ENCODE measurements around the gene ST6GALNAC3.

The ST6GALNAC3 gene

GRCh38 chr1:76669131-76669530 is 594.6 kb downstream of the ST6GALNAC3 start:
- H3K9ac ChIP-seq (ENCODE audit: low read depth, low read length, poor library complexity, severe bottlenecking): no peak overlapping the region
- no peaks in the 10 kb centered on the region for H4K20me1 ChIP-seq (ENCODE audit: insufficient read depth, low read length, poor library complexity, severe bottlenecking)
- no peaks in the 10 kb centered on the region for H3K9me3 ChIP-seq (ENCODE audit: insufficient read depth, low read depth, low read length)
- H3K79me2 ChIP-seq (ENCODE audit: insufficient read depth, low read length): no peaks in the 10 kb centered on the region
- H3K36me3 ChIP-seq (ENCODE audit: insufficient read depth, low read length): no peaks in the 10 kb centered on the region
- no peaks in the 10 kb centered on the region for H3K4me1 ChIP-seq (ENCODE audit: insufficient read depth, low read length, poor library complexity, severe bottlenecking)
- no peaks in the 10 kb centered on the region for H3K9me2 ChIP-seq (replicated peaks; ENCODE audit: low read depth, low read length)
- H2AFZ ChIP-seq (ENCODE audit: low read length): no peak overlapping the region
- no peak overlapping the region for H3K4me3 ChIP-seq (ENCODE audit: low read length, poor library complexity, severe bottlenecking)
- no peaks in the 10 kb centered on the region for H3K27me3 ChIP-seq (ENCODE audit: insufficient read depth, low read length, poor library complexity, severe bottlenecking)
- no peak overlapping the region for H3K4me2 ChIP-seq (ENCODE audit: low read depth, low read length, poor library complexity, severe bottlenecking)
- TF ChIP-seq CTCF (conservative IDR thresholded peaks at IDR 0.05; ENCODE audit: low read length) (no peak), EZH2phosphoT487 (IDR thresholded peaks at IDR 0.05; ENCODE audit: borderline replicate concordance) (no peak)
- no peaks in the 10 kb centered on the region for H3F3A ChIP-seq (ENCODE audit: low read depth)

DNA sequence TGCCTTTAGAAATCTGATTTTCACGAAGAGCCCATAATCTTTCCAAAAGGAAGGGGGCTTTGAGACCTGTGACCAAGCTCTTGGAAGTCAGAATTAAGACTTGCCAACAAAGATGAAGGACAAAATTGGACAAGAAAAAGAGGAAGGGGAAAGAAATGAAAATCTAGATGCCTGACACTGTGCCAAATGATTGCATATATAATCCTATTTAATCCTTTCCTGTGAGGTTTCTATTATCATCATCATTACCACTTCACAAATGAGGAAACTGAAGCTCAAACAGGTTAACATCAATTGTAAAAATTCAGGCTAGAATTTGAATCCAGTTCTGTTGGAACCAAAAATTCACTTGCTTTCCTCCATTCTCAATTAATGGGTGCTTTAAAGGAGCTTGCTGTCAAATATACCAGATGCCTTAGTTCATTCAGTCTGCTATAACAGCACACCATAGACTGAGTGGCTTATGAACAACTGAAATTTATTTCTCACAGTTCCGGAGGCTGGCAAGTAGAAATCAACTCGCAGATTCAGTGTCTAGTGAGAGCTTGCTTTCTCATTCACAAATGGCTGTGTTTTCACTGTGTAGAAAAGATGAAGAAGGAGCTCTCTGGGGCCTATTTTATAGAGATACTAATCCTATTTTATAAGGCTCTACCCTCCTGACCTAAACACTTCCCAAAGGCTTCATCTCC is 595.2 kb downstream of the ST6GALNAC3 start:
- Histone ChIP-seq H3K4me2 (ENCODE audit: low read depth, low read length, poor library complexity, severe bottlenecking) (no peak overlapping the region), H3K4me3 (ENCODE audit: low read length, poor library complexity, severe bottlenecking) (no peak overlapping the region), H3K36me3 (ENCODE audit: insufficient read depth, low read length) (no peaks in the 10 kb centered on the region), H3K9me3 (ENCODE audit: insufficient read depth, low read depth, low read length) (no peaks in the 10 kb centered on the region), H3K9ac (ENCODE audit: low read depth, low read length, poor library complexity, severe bottlenecking) (no peak overlapping the region), H3K27me3 (ENCODE audit: insufficient read depth, low read length, poor library complexity, severe bottlenecking) (no peaks in the 10 kb centered on the region), H4K20me1 (ENCODE audit: insufficient read depth, low read length, poor library complexity, severe bottlenecking) (no peaks in the 10 kb centered on the region), H2AFZ (ENCODE audit: low read length) (no peak overlapping the region), H3K79me2 (ENCODE audit: insufficient read depth, low read length) (no peaks in the 10 kb centered on the region), H3F3A (ENCODE audit: low read depth) (no peaks in the 10 kb centered on the region), H3K4me1 (ENCODE audit: insufficient read depth, low read length, poor library complexity, severe bottlenecking) (no peaks in the 10 kb centered on the region), H3K9me2 (replicated peaks; ENCODE audit: low read depth, low read length) (no peaks in the 10 kb centered on the region)
- TF ChIP-seq EZH2phosphoT487 (IDR thresholded peaks at IDR 0.05; ENCODE audit: borderline replicate concordance): no peak
- no peak for TF ChIP-seq CTCF (conservative IDR thresholded peaks at IDR 0.05; ENCODE audit: low read length)

GRCh38 chr1:76674689-76675210 is 600.2 kb downstream of the ST6GALNAC3 start:
- no peak overlapping the region for H3K9ac ChIP-seq (ENCODE audit: low read depth, low read length, poor library complexity, severe bottlenecking)
- no peaks in the 10 kb centered on the region for H3K4me1 ChIP-seq (ENCODE audit: insufficient read depth, low read length, poor library complexity, severe bottlenecking)
- no peak overlapping the region for H3K4me2 ChIP-seq (ENCODE audit: low read depth, low read length, poor library complexity, severe bottlenecking)
- H3K79me2 ChIP-seq (ENCODE audit: insufficient read depth, low read length): no peaks in the 10 kb centered on the region
- no peaks in the 10 kb centered on the region for H3F3A ChIP-seq (ENCODE audit: low read depth)
- no peaks in the 10 kb centered on the region for H3K27me3 ChIP-seq (ENCODE audit: insufficient read depth, low read length, poor library complexity, severe bottlenecking)
- H3K9me2 ChIP-seq (replicated peaks; ENCODE audit: low read depth, low read length): no peaks in the 10 kb centered on the region
- no peaks in the 10 kb centered on the region for H3K9me3 ChIP-seq (ENCODE audit: insufficient read depth, low read depth, low read length)
- H4K20me1 ChIP-seq (ENCODE audit: insufficient read depth, low read length, poor library complexity, severe bottlenecking): no peaks in the 10 kb centered on the region
- no peak for TF ChIP-seq EZH2phosphoT487 (IDR thresholded peaks at IDR 0.05; ENCODE audit: borderline replicate concordance)
- TF ChIP-seq CTCF (conservative IDR thresholded peaks at IDR 0.05; ENCODE audit: low read length): no peak
- no peak overlapping the region for H2AFZ ChIP-seq (ENCODE audit: low read length)
- H3K36me3 ChIP-seq (ENCODE audit: insufficient read depth, low read length): no peaks in the 10 kb centered on the region
- no peak overlapping the region for H3K4me3 ChIP-seq (ENCODE audit: low read length, poor library complexity, severe bottlenecking)

All from Loucy (cell line).